Measurements from ENCODE around the gene NFYB.

DNA sequence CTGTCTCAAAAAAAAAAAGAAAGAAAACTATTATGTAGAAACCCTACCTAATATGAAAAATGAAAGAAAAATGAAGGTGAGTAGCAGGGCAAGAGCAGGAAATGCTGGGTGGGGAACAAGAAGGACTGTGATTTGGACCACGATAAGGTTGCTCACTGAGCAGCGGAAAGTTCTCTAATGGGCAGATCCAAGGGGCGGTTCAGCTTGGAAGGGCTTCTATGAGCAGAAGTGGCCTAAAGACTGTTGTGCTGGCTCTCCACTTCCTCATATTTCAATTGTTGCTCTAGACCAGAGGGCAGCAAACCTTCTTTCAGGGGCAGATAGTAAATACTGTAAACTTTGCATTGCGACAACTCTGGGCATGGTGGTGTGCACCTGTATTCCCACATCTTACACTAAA lies 16.3 kb upstream of the NFYB start:
- TF ChIP-seq, protein P1, sequence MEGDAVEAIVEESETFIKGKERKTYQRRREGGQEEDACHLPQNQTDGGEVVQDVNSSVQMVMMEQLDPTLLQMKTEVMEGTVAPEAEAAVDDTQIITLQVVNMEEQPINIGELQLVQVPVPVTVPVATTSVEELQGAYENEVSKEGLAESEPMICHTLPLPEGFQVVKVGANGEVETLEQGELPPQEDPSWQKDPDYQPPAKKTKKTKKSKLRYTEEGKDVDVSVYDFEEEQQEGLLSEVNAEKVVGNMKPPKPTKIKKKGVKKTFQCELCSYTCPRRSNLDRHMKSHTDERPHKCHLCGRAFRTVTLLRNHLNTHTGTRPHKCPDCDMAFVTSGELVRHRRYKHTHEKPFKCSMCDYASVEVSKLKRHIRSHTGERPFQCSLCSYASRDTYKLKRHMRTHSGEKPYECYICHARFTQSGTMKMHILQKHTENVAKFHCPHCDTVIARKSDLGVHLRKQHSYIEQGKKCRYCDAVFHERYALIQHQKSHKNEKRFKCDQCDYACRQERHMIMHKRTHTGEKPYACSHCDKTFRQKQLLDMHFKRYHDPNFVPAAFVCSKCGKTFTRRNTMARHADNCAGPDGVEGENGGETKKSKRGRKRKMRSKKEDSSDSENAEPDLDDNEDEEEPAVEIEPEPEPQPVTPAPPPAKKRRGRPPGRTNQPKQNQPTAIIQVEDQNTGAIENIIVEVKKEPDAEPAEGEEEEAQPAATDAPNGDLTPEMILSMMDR (IDR thresholded peaks at IDR 0.05) = no peak
- TF ChIP-seq EZH2 (IDR thresholded peaks at IDR 0.05; ENCODE audit: borderline replicate concordance, insufficient read depth, low read depth, low read length, poor library complexity, severe bottlenecking) = no peak

Measured in B cell (primary cell).